NCI-H1105 treated with DMSO at 0.1 percent for 48 hours (cell line): ENCODE data around the gene ATAD3A.
"Not testable (repeated sequence)": the region's sequence is repeated elsewhere in the genome, so short reads cannot be mapped to it uniquely, and the experiment has no call there.

Experiments used
- DNase-seq: peaks from one replicate; lab custom pipeline; 2025; lab: John Stamatoyannopoulos, UW

ATAD3A gene

DNA sequence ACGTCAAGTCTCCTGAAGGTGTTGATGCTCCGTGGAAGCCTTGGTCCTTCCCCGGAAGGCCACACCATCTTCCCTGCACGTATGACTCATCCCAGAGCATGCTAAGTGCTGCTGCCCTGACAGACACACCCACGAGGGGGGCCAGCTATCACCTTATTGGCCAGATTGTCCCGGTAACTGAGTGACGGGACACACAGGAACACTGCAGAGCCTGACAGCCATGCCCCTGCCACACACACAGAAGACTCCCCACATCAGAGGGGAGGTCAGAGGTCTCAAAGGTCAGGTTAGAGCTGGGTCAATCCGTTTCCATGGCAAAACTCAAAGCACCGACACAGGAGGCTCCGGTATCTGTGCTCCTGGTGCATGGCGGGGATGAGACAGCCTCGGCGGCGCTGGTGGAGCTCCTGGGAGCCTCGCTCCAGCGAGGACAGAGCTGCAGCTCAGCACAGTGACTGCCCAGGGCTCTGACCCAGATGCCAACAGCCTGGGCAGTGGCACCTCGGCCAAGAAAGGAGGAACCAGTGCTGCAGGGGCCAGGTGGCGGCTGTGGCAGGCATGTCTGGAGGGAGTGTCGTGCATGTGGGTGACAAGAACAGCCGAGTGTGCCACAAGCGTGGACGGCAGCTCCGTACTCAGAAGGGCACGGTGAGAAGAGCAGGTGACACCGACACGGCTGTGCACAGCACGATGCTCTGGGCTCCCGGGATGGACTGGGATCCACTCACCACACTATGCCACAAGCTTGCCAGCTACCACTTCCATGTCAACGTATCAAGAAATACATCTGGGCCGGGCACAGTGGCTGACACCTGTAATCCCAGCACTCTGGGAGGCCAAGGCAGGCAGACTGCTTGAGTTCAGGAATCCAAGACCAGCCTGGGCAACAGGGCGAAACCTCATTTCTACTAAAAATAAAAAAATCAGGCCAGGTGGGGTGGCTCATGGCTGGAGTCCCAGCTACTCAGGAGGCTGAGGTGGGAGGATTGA is 43.3 kb downstream of the ATAD3A start:
- no peak for DNase-seq

- no peak for DNase-seq
Measured at GRCh38 chr1:1556505-1556904, 44.5 kb downstream of the ATAD3A start.

DNA sequence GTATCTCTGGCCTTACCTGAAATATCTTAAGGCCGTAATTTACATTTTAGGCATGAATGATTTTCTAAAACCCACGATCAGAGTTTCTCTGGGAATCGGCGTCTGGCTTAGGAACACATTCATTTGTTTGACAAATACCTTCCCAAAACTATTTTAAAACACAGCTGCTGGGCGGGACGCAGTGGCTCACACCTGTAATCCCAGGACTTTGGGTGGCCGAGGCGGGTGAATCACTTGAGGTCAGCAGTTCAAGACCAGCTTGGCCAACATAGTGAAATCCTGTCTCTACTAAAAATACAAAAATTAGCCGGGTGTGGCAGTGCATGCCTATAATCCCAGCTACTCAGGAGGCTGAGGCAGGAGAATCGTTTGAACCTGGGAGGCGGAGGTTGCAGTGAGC is 45.0 kb downstream of the ATAD3A start:
- not testable (repeated sequence) for DNase-seq

GRCh38 chr1:1557688-1558087 is 45.7 kb downstream of the ATAD3A start:
- not testable (repeated sequence) for DNase-seq

DNA sequence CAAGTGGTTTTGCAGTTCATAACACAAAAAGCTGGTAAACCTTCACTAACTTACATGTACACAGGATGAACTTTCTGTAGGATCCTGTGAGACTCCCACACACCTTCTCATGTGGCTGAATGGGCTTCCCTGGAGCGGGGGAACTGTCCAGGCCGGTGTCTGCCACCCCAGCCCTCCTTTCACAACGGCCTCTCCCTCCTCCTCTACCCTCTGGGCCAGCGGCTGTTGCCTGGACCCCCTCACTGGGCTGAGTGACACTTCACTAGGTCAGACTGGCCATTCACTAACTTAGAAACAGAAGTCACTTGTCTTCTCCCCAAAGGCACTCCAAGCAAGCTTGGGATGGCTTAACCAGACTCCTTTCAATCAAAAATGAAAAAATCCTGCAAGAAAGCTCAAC is 46.6 kb downstream of the ATAD3A start:
- DNase-seq, result no peak

GRCh38 chr1:1559066-1559465 is 47.1 kb downstream of the ATAD3A start:
- DNase-seq, result no peak

GRCh38 chr1:1560178-1560577 is 48.2 kb downstream of the ATAD3A start:
- no peak for DNase-seq

DNA sequence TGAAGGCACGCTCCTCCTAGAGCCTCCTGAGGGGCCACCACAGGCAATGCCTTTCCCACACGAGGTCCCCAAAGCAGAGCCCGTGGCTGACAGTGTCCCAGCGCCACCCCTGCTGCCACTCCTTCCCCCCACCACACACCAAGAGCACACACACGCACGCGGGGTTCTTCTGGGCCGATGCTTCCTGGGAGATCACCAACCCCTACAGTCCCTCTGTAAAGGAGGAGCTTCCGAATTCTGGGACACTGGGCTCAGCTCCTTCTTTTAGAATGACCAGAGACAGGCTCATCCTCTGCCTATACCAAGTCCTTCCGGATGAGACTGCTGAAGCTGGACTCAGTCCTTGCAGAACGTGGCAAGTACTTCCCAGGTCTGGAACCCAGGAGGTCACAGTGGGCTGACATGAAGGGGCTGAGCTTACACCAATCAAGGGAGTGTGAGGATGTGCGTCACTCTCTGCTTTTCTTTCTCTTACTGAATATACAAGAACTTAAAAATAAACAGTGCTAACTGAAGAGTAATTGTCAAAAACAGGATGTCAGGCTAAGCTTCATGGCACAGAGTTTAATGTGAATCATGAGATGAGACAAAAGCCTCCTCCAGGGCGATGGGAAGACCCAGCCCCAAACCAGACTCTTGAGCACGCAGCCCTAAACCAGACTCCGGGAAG is 50.0 kb downstream of the ATAD3A start:
- no peak for DNase-seq

- no peak for DNase-seq
Measured at GRCh38 chr1:1562556-1563195, 50.7 kb downstream of the ATAD3A start.

- DNase-seq, result no peak
Measured at GRCh38 chr1:1563688-1564087, 51.7 kb downstream of the ATAD3A start.

- DNase-seq, result no peak
Measured at GRCh38 chr1:1564268-1564667, 52.3 kb downstream of the ATAD3A start.

- DNase-seq, result no peak
Measured at GRCh38 chr1:1565340-1565739, 53.4 kb downstream of the ATAD3A start.

DNA sequence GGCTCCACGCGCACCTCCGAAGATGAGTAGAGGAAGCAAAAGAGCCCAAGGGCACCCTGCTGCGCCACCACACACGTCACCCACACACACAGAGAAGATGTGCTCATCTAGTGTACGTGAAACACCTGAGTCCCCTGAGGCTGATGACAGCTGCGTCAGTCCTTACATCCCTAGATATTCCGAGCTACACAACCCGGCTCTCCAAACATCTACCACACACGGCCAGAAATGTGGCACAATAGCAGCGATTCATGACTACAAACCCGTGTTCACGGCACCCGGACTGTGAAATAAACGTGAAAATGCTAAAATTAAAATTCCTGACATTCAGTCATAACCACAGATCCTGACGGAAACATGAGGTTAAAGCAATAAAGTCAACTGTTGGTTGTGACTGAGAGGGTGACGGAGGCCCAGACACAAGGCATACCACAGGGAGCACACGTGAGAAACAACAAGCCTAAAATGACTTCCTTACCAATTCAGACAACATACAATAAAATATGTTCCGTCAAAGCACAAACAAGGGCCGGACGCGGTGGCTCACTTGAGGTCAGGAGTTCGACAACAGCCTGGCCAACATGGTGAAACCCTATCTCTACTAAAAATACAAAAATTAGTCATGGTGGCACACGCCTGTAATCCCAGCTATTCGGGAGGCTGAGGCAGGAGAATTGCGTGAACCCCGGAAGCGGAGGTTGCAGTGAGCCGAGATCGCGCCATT is 55.4 kb downstream of the ATAD3A start:
- DNase-seq, result no peak

- no peak for DNase-seq
Measured at GRCh38 chr1:1567891-1568291, 55.9 kb downstream of the ATAD3A start.

- DNase-seq, result no peak
Measured at GRCh38 chr1:1569341-1569740, 57.4 kb downstream of the ATAD3A start.

DNA sequence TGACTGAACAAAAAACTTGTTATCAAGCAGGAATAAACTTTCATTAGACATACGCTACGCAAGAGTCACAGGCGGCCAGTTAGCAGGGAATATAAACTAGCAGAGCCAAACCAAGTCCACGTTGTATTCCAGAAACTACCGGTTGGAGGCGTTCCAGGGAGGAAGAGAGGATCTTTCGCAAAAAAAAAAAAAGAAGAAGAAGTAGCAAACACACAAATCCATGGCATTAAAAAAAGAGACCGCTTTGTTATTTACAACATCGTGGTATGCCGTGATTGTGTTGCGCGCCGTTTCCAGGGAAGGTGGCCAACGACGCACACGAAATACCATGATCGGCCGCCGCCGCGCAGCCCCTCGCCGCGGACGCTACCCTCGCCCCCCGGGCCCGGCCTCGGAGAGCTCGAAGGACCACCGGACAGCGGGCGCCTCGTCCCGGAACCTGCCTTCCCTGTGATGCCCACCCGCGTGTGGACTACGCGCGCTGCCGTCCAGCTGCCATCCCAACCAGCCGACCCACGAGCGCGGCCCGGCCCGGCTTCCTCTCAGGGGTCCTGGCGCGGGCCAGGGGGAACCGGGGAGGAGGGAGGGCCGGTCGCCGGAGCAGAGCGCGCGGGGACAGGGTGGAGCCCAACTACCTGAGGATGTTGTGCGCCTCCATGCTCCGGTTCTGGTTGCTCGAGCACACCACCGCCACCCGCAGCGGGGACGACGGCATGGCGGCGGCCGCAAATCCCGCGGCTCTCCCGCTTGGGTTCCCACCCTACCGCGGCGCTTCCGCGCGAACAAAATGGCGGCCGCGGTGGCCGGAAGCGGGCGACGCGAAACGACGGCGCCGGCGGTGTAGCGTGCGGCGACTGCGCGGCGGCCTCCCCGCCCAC is 62.1 kb downstream of the ATAD3A start:
- DNase-seq, result peak; percentile 76

GRCh38 chr1:1574721-1575537 is 63.0 kb downstream of the ATAD3A start, which contains the start of gene SSU72:
SSU72 (minus strand) TSS chr1:1574863; CDS start chr1:1574557, 306 bp downstream.
- peak; percentile 87 for DNase-seq

- DNase-seq, result no peak
Measured at GRCh38 chr1:1577367-1578011, 65.5 kb downstream of the ATAD3A start.

DNA sequence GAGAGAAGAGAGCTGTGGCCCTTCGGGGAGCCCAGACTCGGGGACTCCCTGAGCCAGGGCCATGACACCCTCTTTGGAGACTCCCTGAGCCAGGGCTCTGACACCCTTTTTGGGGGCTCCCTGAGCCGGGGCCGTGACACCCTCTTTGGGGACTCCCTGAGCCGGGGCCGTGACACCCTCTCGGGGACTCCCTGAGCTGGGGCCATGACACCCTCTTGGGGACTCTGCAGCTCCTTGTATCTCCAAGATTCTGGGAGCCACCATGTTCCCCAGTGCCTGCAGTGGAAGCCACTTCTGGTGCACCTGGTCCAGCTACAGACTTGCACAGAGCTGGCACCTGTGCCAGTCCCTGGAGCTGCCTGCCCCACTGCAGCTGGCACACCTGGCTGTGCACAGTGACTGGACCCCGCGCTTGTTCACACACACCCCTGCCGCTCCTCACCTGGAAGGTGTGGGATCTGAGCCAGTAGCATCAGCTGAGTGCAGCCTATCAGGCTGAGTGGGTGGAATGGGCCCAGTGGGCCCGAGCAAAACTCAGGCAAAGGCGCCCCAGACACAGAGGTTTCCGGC is 66.5 kb downstream of the ATAD3A start:
- no peak for DNase-seq
